ENCODE results near the gene ELMO2.

Gene ELMO2

GRCh38 chr20:46367967-46368901 is 38.2 kb downstream of the ELMO2 start:
- no peak for TF ChIP-seq REST (IDR thresholded peaks at IDR 0.05; ENCODE audit: insufficient replicate concordance, low read depth)
- TF ChIP-seq SPI1 (IDR thresholded peaks at IDR 0.05; ENCODE audit: borderline replicate concordance, low read depth) = no peak
- TF ChIP-seq POLR2AphosphoS5 (IDR thresholded peaks at IDR 0.05; ENCODE audit: low read depth) = no peak
- no peak for TF ChIP-seq GABPA (IDR thresholded peaks at IDR 0.05; ENCODE audit: low read depth)
- TF ChIP-seq CTCF (IDR thresholded peaks at IDR 0.05; ENCODE audit: insufficient read depth, low read length) = no peak
- Histone ChIP-seq H3K4me3 (replicated peaks; ENCODE audit: insufficient read depth, low read length) (no peak overlapping the region), H3K27ac (replicated peaks) (no peak overlapping the region), H3K27me3 (ENCODE audit: insufficient read depth, poor library complexity, severe bottlenecking) (no peaks in the 10 kb centered on the region)
- no peak for DNase-seq (ENCODE audit: low read depth in 1 of 2, low spot score in 1 of 2)

GRCh38 chr20:46367234-46367633 is 39.2 kb downstream of the ELMO2 start:
- Histone ChIP-seq H3K27ac (replicated peaks) (no peak overlapping the region), H3K4me3 (replicated peaks; ENCODE audit: insufficient read depth, low read length) (no peak overlapping the region), H3K27me3 (ENCODE audit: insufficient read depth, poor library complexity, severe bottlenecking) (no peaks in the 10 kb centered on the region)
- TF ChIP-seq SPI1 (IDR thresholded peaks at IDR 0.05; ENCODE audit: borderline replicate concordance, low read depth) = no peak
- TF ChIP-seq CTCF (IDR thresholded peaks at IDR 0.05; ENCODE audit: insufficient read depth, low read length) = no peak
- no peak for DNase-seq (ENCODE audit: low read depth in 1 of 2, low spot score in 1 of 2)

GRCh38 chr20:46366826-46367225 is 39.6 kb downstream of the ELMO2 start:
- no peak overlapping the region for H3K4me3 ChIP-seq (replicated peaks; ENCODE audit: insufficient read depth, low read length)
- TF ChIP-seq REST (IDR thresholded peaks at IDR 0.05; ENCODE audit: insufficient replicate concordance, low read depth) (no peak), SPI1 (IDR thresholded peaks at IDR 0.05; ENCODE audit: borderline replicate concordance, low read depth) (no peak), POLR2AphosphoS5 (IDR thresholded peaks at IDR 0.05; ENCODE audit: low read depth) (no peak), CTCF (IDR thresholded peaks at IDR 0.05; ENCODE audit: insufficient read depth, low read length) (no peak), GABPA (IDR thresholded peaks at IDR 0.05; ENCODE audit: low read depth) (no peak)
- no peaks in the 10 kb centered on the region for H3K27me3 ChIP-seq (ENCODE audit: insufficient read depth, poor library complexity, severe bottlenecking)
- no peak overlapping the region for H3K27ac ChIP-seq (replicated peaks)
- no peak for DNase-seq (ENCODE audit: low read depth in 1 of 2, low spot score in 1 of 2)
